Loucy (cell line): ENCODE results near the gene MRS2.

Source experiments
- CTCF ChIP-seq: fragments of 200-600 bp; sonication (generic); conservative IDR thresholded peaks from 2 replicates; pipeline ENCODE4 v1.5.1; 2014; ENCODE audit warnings: mild to moderate bottlenecking, antibody characterized with exemption, low read length
- EZH2phosphoT487 ChIP-seq: fragments of 200-600 bp; IDR thresholded peaks from 2 replicates; pipeline ENCODE4 v1.6.1; 2018; ENCODE audit warnings: antibody characterized with exemption, mild to moderate bottlenecking, moderate library complexity, borderline replicate concordance

DNA sequence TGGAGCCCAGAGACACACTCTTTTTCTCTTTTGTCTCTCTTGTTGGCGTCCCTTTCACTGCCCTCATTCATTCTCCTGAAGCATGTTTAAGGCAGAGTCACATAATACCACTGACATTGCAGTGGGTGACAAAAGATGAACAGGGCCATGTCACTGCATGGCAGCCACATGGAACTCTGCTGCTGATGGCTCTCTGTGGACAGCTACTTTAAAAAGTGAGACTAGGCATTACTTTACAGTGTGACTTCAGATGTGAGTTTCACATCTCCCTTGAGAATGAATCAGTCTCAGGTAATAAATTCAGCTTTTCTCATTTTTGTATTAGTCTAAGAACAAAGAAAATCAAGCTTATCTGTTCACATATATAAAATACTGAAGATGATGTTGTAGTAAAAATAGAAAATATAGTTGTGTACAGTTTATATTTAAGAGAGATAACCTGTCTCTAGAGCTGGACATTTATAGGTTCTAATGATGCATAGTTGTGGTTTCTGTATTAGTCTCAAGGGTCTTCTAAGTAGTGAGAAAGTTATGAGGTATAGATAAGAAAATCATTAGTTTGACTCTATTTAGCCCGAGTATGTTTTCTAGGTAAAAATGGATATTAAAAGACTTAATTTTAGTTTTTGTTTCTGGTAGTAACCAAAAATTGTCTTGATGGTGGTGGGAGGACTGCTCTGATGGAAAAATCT, 6.1 kb downstream of the MRS2 start:
- no peak for TF ChIP-seq CTCF
- no peak for TF ChIP-seq EZH2phosphoT487
